Measurements from ENCODE around the gene NUTM1. TPM values are rescaled to one million over a fixed set of nuclear protein-coding genes. Genes with fewer than 3 reads are reported as not detected.

NUTM1 gene
- total RNA-seq, 4 donors from 2014 or later: not detected

GRCh38 chr15:34332553-34333120, 10.5 kb upstream of the NUTM1 start:
- no peaks in the 10 kb centered on the region for H3K36me3 ChIP-seq
- H3K4me1 ChIP-seq: peaks cover 0 to 7% (median 2%) of the 10 kb centered on the region in 4 donors
- H3K27me3 ChIP-seq: no peaks in the 10 kb centered on the region
- peak overlapping the region in 1 of 4 donors; percentile 98 for H3K27ac ChIP-seq
- H3K4me3 ChIP-seq: no peak overlapping the region
- no peak for DNase-seq
- no peaks in the 10 kb centered on the region for H3K9me3 ChIP-seq
- TF ChIP-seq POLR2A (IDR thresholded peaks at IDR 0.05) (no peak), CTCF (IDR thresholded peaks at IDR 0.05) (no peak)

GRCh38 chr15:34334672-34335071, 8.4 kb upstream of the NUTM1 start:
- no peaks in the 10 kb centered on the region for H3K36me3 ChIP-seq
- H3K27me3 ChIP-seq: no peaks in the 10 kb centered on the region
- peak overlapping the region; percentile 19 to 98 (median 64) for H3K27ac ChIP-seq
- no peak for DNase-seq
- peak overlapping the region in 3 of 4 donors; percentile 3 to 21 (median 7) for H3K4me3 ChIP-seq
- TF ChIP-seq CTCF (IDR thresholded peaks at IDR 0.05): no peak
- TF ChIP-seq POLR2A (IDR thresholded peaks at IDR 0.05): no peak
- H3K4me1 ChIP-seq: peaks cover 0 to 11% (median 2%) of the 10 kb centered on the region in 4 donors
- no peaks in the 10 kb centered on the region for H3K9me3 ChIP-seq

- Histone ChIP-seq H3K4me3 (peak overlapping the region; percentile 2 to 78 (median 14)), H3K4me1 (peaks cover 0 to 11% (median 0%) of the 10 kb centered on the region in 4 donors), H3K9me3 (no peaks in the 10 kb centered on the region), H3K27me3 (no peaks in the 10 kb centered on the region), H3K27ac (peak overlapping the region; percentile 88 to 98 (median 92)), H3K36me3 (peaks cover 0 to 5% (median 0%) of the 10 kb centered on the region in 3 donors)
- TF ChIP-seq CTCF (IDR thresholded peaks at IDR 0.05) (no peak), POLR2A (IDR thresholded peaks at IDR 0.05) (no peak)
- DNase-seq: no peak
These were observed 7.7 kb upstream of the NUTM1 start for GRCh38 chr15:34335176-34336032.

GRCh38 chr15:34336231-34336990, 6.7 kb upstream of the NUTM1 start:
- H3K36me3 ChIP-seq: peaks cover 0 to 11% (median 0%) of the 10 kb centered on the region in 3 donors
- H3K27me3 ChIP-seq: no peaks in the 10 kb centered on the region
- H3K4me1 ChIP-seq: peaks cover 0 to 12% (median 0%) of the 10 kb centered on the region in 4 donors
- H3K4me3 ChIP-seq: peak overlapping the region; percentile 78 to 87 (median 78)
- no peaks in the 10 kb centered on the region for H3K9me3 ChIP-seq
- TF ChIP-seq POLR2A (IDR thresholded peaks at IDR 0.05) (no peak), CTCF (IDR thresholded peaks at IDR 0.05) (no peak)
- H3K27ac ChIP-seq: peak overlapping the region; percentile 88 to 98 (median 92)
- peak in 2 of 3 donors; percentile 52 to 61 for DNase-seq

- H3K36me3 ChIP-seq: peaks cover 0 to 11% (median 0%) of the 10 kb centered on the region in 3 donors
- TF ChIP-seq POLR2A (IDR thresholded peaks at IDR 0.05) (no peak), CTCF (IDR thresholded peaks at IDR 0.05) (no peak)
- no peaks in the 10 kb centered on the region for H3K27me3 ChIP-seq
- H3K4me3 ChIP-seq: peak overlapping the region; percentile 78 to 87 (median 78)
- peaks cover 0 to 19% (median 0%) of the 10 kb centered on the region in 4 donors for H3K4me1 ChIP-seq
- H3K9me3 ChIP-seq: no peaks in the 10 kb centered on the region
- H3K27ac ChIP-seq: peak overlapping the region; percentile 88 to 98 (median 92)
- peak in 2 of 3 donors; percentile 59 to 67 for DNase-seq
These were observed 6.0 kb upstream of the NUTM1 start for GRCh38 chr15:34336991-34337556.
